Heart left ventricle (tissue), 16 donors: Measurements from ENCODE around the gene CABLES2. TPM values are rescaled to one million over a fixed set of nuclear protein-coding genes. Genes with fewer than 3 reads are reported as not detected.

ENCODE experiments used
- ATAC-seq, 4 donors: fragments of 200-7000 bp; cut with Tn5 transposase; one replicate each; pipeline ENCODE4 v1.9.1; 2020 to 2022; ENCODE audit warnings: moderate library complexity in 4 of 4, mild to moderate bottlenecking in 3 of 4, moderate number of reproducible peaks in 1 of 4
- DNase-seq, 5 donors: peaks; one replicate each; pipeline ENCODE4 v3.0.0-alpha.2; 2020
- H3K27ac ChIP-seq, 12 donors: fragments of 200-600 bp; sonication (generic) in 4 of 12; one replicate each; pipeline versions ENCODE4 v1.5.0 to v1.8.0; 2016 to 2022; ENCODE audit warnings: mild to moderate bottlenecking in 2 of 12
- H3K27me3 ChIP-seq, 9 donors: fragments of 200-600 bp; sonication (generic) in 2 of 9; one replicate each; pipeline versions ENCODE4 v1.5.1 to v1.8.0; 2016 to 2022; ENCODE audit warnings: mild to moderate bottlenecking in 3 of 9
- H3K36me3 ChIP-seq, 9 donors: fragments of 200-600 bp; sonication (generic) in 2 of 9; one replicate each; pipeline versions ENCODE4 v1.5.0 to v1.8.0; 2018 to 2022; ENCODE audit warnings: mild to moderate bottlenecking in 2 of 9
- H3K4me1 ChIP-seq, 12 donors: fragments of 200-600 bp; sonication (generic) in 4 of 12; one replicate each; pipeline versions ENCODE4 v1.5.0 to v1.8.0; 2016 to 2022; ENCODE audit warnings: mild to moderate bottlenecking in 3 of 12
- H3K4me3 ChIP-seq, 12 donors: fragments of 200-600 bp; sonication (generic) in 4 of 12; one replicate each; pipeline versions ENCODE4 v1.5.0 to v1.8.0; 2017 to 2022; ENCODE audit warnings: mild to moderate bottlenecking in 9 of 12, moderate library complexity in 4 of 12
- H3K9me3 ChIP-seq, 12 donors: fragments of 200-600 bp; sonication (generic) in 4 of 12; one replicate each; pipeline versions ENCODE4 v1.5.0 to v1.8.0; 2016 to 2022; ENCODE audit warnings: mild to moderate bottlenecking in 1 of 12
- POLR2A ChIP-seq, 2 donors: fragments of 450-650 bp; IDR thresholded peaks; one replicate each; pipeline ENCODE4 v1.6.1; 2017; ENCODE audit warnings: antibody characterized with exemption in 2 of 2, mild to moderate bottlenecking in 2 of 2, moderate library complexity in 2 of 2
- WGBS, 4 donors: extraction: QIAGEN DNeasy Blood & Tissue Kit in 2 of 4; methylation state at CpG; one replicate each; pipeline versions ENCODE4 v1.1.5 to v1.1.7; 2013 to 2018; 5-methylcytosine and 5-hydroxymethylcytosine counted together
- intact Hi-C, 10 donors: fragments of 100-400 bp; cut with DNase I; formaldehyde crosslinking; loops; one replicate each; pipeline versions ENCODE4 v1.11.1 to v1.14.2; 2022
- polyA plus RNA-seq, 2 donors: library from polyadenylated mRNA; stranded (reverse); fragments of 200-250 nt; gene quantifications; one replicate each; pipeline ENCODE4 v1.2.3, GENCODE V29; 2013
- total RNA-seq, 9 donors: library from RNA; depleted of rRNA in 2 of 9; stranded (reverse); fragments of >200 nt in 2 of 9; fragmentation: NEBNext Ultra II Directional in 3 of 9; extraction: Animal tissue kit (Norgen Biotek cat#: 25700) in 3 of 9; gene quantifications; one replicate each; pipeline versions ENCODE4 v1.1.0 to v1.2.4, GENCODE V29; 2016 to 2023
- TF ChIP-seq, protein P1 (sequence below), 12 donors: fragments of 200-600 bp; sonication (generic) in 4 of 12; IDR thresholded peaks; one replicate each; pipeline versions ENCODE4 v1.5.0 to v1.8.0; 2018 to 2022; ENCODE audit warnings: antibody characterized with exemption in 12 of 12, mild to moderate bottlenecking in 5 of 12
- donor health status: ischemic (EF 13 %, LVEDD 7.1; RV severe dilation, severe dysfunction).
- donor health status: healthy with polysubstance abuse.
- donor health status: DM: no; HTN: yes; CAD: no.
- donor health status: DM: no; HTN: no; CAD: no.
- donor health status: ischemic (EF 25% LVEDD 6.9; RV normal size, moderate dysfunction).
- donor health status: ischemic (EF 25% LVEDD 5.7; RV mildly dilated, moderate dysfunction).
- donor health status: healthy.
- donor health status: DM: yes; HTN: yes; CAD: no.
- donor health status: ischemic (EF 35%, LVEDD 5.7; RV mildly dilated, moderate dysfunction).
- donor health status: nonischemic (EF 11% LVEDD 7.7; RV severe dilation, severe dysfunction).
- donor health status: DM: yes; HTN: yes; CAD: no.
- donor health status: PGD.
- donor health status: ischemic (EF 29% LVEDD 5.4; RV normal size, mild dysfunction).
- donor health status: nonischemic (EF 23%, LVEDD 6.1; RV moderate dilation, normal function).

CABLES2 gene
- total and polyA plus RNA-seq, 11 donors: 2.9 to 12.0 (median 8.8) TPM

DNA sequence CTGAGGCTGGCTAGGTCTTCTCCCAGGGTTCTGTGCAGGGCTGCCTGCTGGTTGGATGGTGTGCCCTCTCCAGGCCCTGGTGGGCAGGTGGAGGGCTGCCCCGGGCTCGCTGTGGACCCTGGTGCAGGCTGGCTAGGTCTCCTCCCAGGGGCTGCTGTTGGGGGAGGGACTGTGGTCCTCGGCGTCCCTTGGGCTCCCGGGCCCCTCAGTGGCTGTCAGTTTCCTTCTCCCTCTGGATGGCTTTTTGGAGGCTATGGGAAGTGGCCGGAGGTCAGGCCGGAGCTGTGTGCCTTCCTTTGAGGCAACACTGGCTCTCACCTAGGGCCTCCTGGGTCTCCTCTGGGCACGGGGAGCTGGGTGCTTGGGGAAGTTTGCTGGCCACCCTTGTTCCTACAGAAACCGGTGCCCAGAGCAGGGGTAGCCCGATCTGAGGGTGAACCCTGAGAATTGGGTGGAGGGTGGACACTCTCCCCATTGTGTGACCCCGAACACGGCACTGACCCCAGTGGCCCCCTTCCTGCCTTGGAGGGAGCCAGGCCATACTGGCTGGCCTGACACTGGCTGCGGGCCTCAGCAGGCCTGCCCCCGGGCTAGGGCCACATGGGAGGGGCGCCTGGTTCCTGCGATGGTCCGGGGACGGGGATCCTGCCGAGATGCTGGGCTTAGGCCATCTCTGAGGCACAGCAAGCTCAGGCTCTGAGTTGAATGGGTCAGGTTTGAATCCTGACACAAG lies 3.8 kb upstream of the CABLES2 start:
- no peak overlapping the region for H3K4me3 ChIP-seq
- intact Hi-C loops: loop anchor here in 7 of 10 donors (2.0 to 10.0 kb wide), 7 partner anchors 76 to 204 kb away; no protein-coding TSS in a partner anchor
- TF ChIP-seq, protein P1, sequence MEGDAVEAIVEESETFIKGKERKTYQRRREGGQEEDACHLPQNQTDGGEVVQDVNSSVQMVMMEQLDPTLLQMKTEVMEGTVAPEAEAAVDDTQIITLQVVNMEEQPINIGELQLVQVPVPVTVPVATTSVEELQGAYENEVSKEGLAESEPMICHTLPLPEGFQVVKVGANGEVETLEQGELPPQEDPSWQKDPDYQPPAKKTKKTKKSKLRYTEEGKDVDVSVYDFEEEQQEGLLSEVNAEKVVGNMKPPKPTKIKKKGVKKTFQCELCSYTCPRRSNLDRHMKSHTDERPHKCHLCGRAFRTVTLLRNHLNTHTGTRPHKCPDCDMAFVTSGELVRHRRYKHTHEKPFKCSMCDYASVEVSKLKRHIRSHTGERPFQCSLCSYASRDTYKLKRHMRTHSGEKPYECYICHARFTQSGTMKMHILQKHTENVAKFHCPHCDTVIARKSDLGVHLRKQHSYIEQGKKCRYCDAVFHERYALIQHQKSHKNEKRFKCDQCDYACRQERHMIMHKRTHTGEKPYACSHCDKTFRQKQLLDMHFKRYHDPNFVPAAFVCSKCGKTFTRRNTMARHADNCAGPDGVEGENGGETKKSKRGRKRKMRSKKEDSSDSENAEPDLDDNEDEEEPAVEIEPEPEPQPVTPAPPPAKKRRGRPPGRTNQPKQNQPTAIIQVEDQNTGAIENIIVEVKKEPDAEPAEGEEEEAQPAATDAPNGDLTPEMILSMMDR (IDR thresholded peaks at IDR 0.05): no peak
- no peak for TF ChIP-seq POLR2A (IDR thresholded peaks at IDR 0.05)
- no peaks in the 10 kb centered on the region for H3K36me3 ChIP-seq
- DNase-seq: no peak
- H3K27me3 ChIP-seq: no peaks in the 10 kb centered on the region
- peaks cover 0 to 26% (median 17%) of the 10 kb centered on the region in 12 donors for H3K4me1 ChIP-seq
- ATAC-seq: no peak
- no peaks in the 10 kb centered on the region for H3K9me3 ChIP-seq
- WGBS, 4 donors: 77 to 84% (median 79%) methylated on average over 13 to 19 of the region's 19 CpGs
- H3K27ac ChIP-seq: no peak overlapping the region

DNA sequence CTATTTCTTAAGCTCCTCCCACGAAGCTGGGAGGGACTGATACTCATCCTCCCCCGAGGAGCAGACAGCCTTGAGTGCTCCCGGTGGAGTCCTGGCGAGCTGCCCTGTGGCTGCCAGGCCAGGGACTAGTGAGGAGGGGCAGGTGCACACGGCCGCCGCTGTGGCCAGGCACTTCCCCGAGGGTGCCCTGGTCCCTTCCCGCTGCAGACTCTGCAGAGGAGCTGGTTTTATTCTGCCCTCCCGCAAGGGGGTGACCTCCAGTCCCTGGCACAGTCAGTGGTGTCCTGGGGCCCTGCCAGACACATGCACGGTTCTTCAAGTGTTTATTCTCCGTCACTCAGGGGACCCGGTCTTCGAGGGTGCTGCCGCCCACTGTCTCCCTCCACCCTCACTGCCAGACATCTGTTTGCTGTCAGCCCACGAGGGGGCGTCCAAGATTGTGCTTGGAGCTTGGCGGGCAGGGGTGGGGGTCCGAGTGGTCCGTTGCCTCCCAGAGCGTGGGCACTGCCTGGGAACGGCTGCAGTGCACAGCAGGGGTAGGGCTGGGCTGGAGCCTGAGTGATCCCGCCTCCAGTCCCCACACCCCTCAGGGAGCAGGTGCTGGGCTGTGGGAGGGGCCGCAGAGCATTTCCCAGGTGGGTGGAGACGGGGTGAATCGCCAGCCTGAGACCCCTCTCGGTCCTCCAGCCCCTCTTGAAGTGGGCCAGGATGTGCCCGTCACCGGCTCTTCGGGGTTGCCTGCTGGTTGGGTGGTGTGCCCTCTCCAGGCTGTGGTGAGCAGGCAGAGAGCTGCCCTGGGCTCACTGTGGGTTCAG lies 3.1 kb upstream of the CABLES2 start:
- intact Hi-C loops: loop anchor here (2.0 to 10.0 kb wide), 14 partner anchors 47 to 395 kb away; partner anchors contain the start of genes MRGBP (in 1 of the 10) and OSBPL2 (in 1 of the 10)
- Histone ChIP-seq H3K27me3 (no peaks in the 10 kb centered on the region), H3K9me3 (no peaks in the 10 kb centered on the region), H3K4me1 (peaks cover 0 to 33% (median 23%) of the 10 kb centered on the region in 12 donors), H3K36me3 (no peaks in the 10 kb centered on the region), H3K4me3 (no peak overlapping the region), H3K27ac (no peak overlapping the region)
- DNase-seq (peak in 2 of 5 donors; percentile 51 to 69), ATAC-seq (peak in 3 of 4 donors; percentile 2 to 11 (median 3))
- TF ChIP-seq, protein P1 (IDR thresholded peaks at IDR 0.05): peak in 11 of 12 donors; percentile 33 to 65 (median 53)
- TF ChIP-seq POLR2A (IDR thresholded peaks at IDR 0.05): no peak
- 11 to 14% (median 12%) methylated on average over 4 to 30 of the region's 30 CpGs for WGBS, 4 donors

DNA sequence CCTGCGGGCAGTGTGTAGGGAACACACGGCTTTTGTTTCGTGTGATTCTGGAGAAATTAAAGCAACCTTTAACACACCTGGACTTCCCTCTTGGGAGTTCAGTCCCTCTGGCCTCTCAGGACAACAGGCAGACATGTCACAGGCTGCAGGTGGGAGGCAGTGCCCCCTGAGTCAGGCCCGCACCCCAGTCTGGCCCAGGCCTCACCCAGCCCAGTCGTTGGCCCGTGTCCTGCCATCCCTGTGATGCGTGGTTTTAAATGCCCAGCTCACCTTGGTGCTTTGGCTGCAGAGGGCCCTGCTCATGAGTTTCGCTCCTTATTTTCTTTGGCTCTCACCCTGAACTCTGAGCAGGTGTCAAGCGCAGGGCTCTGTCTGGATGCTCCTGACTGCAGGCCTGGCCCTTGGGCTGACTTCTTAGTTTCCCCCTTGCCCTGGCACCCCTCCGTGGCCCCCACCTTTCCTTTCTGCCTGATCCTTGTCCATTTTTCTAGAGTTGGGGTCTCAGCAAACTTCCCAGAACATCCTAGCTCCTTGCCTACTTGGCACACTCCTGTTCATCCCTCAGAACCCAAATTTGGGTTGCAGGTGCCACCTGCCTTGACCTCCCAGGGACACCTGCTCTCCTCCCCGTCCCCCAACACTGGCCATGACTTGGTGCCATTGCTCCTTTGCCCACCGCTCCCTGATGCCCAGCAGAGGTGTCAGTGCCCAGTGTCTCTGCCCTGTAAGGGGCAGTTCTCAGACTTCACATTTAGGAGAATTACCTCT lies 2.2 kb upstream of the CABLES2 start:
- intact Hi-C loops: loop anchor here in 6 of 10 donors (5.0 to 10.0 kb wide), 9 partner anchors 48 to 394 kb away; partner anchors contain the start of genes MRGBP (in 1 of the 6) and OSBPL2 (in 1 of the 6)
- 87 to 94% (median 91%) methylated on average over 12 of the region's 12 CpGs for WGBS, 4 donors
- H3K9me3 ChIP-seq: no peaks in the 10 kb centered on the region
- DNase-seq (no peak), ATAC-seq (no peak)
- no peak overlapping the region for H3K4me3 ChIP-seq
- H3K27me3 ChIP-seq: no peaks in the 10 kb centered on the region
- TF ChIP-seq, protein P1 (IDR thresholded peaks at IDR 0.05): no peak
- no peak for TF ChIP-seq POLR2A (IDR thresholded peaks at IDR 0.05)
- H3K4me1 ChIP-seq: peaks cover 0 to 33% (median 24%) of the 10 kb centered on the region in 12 donors
- H3K27ac ChIP-seq: no peak overlapping the region
- H3K36me3 ChIP-seq: no peaks in the 10 kb centered on the region
